Stomach smooth muscle (tissue), 2 donors: ENCODE data around the gene HSBP1L1.

Source experiments
- H3K27ac ChIP-seq: one replicate; pipeline ENCODE4 v1.7.0; 2013; ENCODE audit warnings: mild to moderate bottlenecking, low read length, inconsistent platforms
- H3K27me3 ChIP-seq, 2 donors: one replicate each; pipeline ENCODE4 v1.7.0; 2013; ENCODE audit warnings: low read length in 2 of 2; ENCODE audit not compliant: insufficient read depth in 2 of 2, control insufficient read depth in 1 of 2
- H3K36me3 ChIP-seq, 2 donors: one replicate each; pipeline ENCODE4 v1.7.0; 2013; ENCODE audit warnings: low read length in 2 of 2; ENCODE audit not compliant: control insufficient read depth in 2 of 2, insufficient read depth in 2 of 2
- H3K4me1 ChIP-seq: one replicate; pipeline ENCODE4 v1.7.0; 2013; ENCODE audit warnings: low read length; ENCODE audit not compliant: control insufficient read depth, insufficient read depth
- H3K4me3 ChIP-seq, 2 donors: one replicate each; pipeline ENCODE4 v1.7.0; 2013; ENCODE audit warnings: low read length in 2 of 2
- H3K9ac ChIP-seq, 2 donors: one replicate each; pipeline ENCODE4 v1.7.0; 2013; ENCODE audit warnings: low read length in 2 of 2, mild to moderate bottlenecking in 1 of 2
- H3K9me3 ChIP-seq, 2 donors: one replicate each; pipeline ENCODE4 v1.7.0; 2013; ENCODE audit warnings: low read length in 2 of 2; ENCODE audit not compliant: control insufficient read depth in 2 of 2
- donor health status: healthy.
- donor health status: Pancreatic carcinoma.

HSBP1L1 gene

GRCh38 chr18:79932907-79933306 is 31.5 kb upstream of the HSBP1L1 start:
- no peak overlapping the region for H3K4me3 ChIP-seq
- no peak overlapping the region for H3K9ac ChIP-seq
- peaks cover 2 to 20% of the 10 kb centered on the region in 2 donors for H3K9me3 ChIP-seq
- no peaks in the 10 kb centered on the region for H3K27me3 ChIP-seq
- H3K27ac ChIP-seq, result no peak overlapping the region
- H3K36me3 ChIP-seq, result peaks cover 13 to 17% of the 10 kb centered on the region in 2 donors
- no peaks in the 10 kb centered on the region for H3K4me1 ChIP-seq

GRCh38 chr18:79933765-79934164 is 30.7 kb upstream of the HSBP1L1 start:
- no peak overlapping the region for H3K9ac ChIP-seq

GRCh38 chr18:79934311-79935097 is 29.9 kb upstream of the HSBP1L1 start:
- no peaks in the 10 kb centered on the region for H3K27me3 ChIP-seq
- H3K4me1 ChIP-seq, result no peaks in the 10 kb centered on the region
- H3K9me3 ChIP-seq, result peaks cover 2 to 11% of the 10 kb centered on the region in 2 donors
- H3K4me3 ChIP-seq, result no peak overlapping the region
- H3K27ac ChIP-seq, result no peak overlapping the region
- H3K36me3 ChIP-seq, result peaks cover 10% of the 10 kb centered on the region in 2 donors
- no peak overlapping the region for H3K9ac ChIP-seq

More at GRCh38 chr18:79933765-79934164, 30.7 kb upstream of the HSBP1L1 start:
- Histone ChIP-seq H3K4me3 (no peak overlapping the region), H3K4me1 (no peaks in the 10 kb centered on the region), H3K27me3 (no peaks in the 10 kb centered on the region), H3K9me3 (peaks cover 2 to 18% of the 10 kb centered on the region in 2 donors), H3K36me3 (peaks cover 13 to 16% of the 10 kb centered on the region in 2 donors), H3K27ac (no peak overlapping the region)

GRCh38 chr18:79935098-79935480 is 29.4 kb upstream of the HSBP1L1 start:
- no peak overlapping the region for H3K9ac ChIP-seq

GRCh38 chr18:79935499-79935898 is 28.9 kb upstream of the HSBP1L1 start:
- H3K9ac ChIP-seq, result no peak overlapping the region
- peaks cover 0 to 6% of the 10 kb centered on the region in 2 donors for H3K9me3 ChIP-seq
- H3K4me1 ChIP-seq, result no peaks in the 10 kb centered on the region
- no peak overlapping the region for H3K4me3 ChIP-seq
- no peaks in the 10 kb centered on the region for H3K27me3 ChIP-seq
- H3K27ac ChIP-seq, result no peak overlapping the region
- H3K36me3 ChIP-seq, result peaks cover 10 to 11% of the 10 kb centered on the region in 2 donors

More at GRCh38 chr18:79935098-79935480, 29.4 kb upstream of the HSBP1L1 start:
- H3K4me3 ChIP-seq, result no peak overlapping the region
- peaks cover 0 to 6% of the 10 kb centered on the region in 2 donors for H3K9me3 ChIP-seq
- no peaks in the 10 kb centered on the region for H3K4me1 ChIP-seq
- H3K27me3 ChIP-seq, result no peaks in the 10 kb centered on the region
- peaks cover 8 to 10% of the 10 kb centered on the region in 2 donors for H3K36me3 ChIP-seq
- no peak overlapping the region for H3K27ac ChIP-seq

GRCh38 chr18:79935925-79936324 is 28.5 kb upstream of the HSBP1L1 start:
- Histone ChIP-seq H3K9ac (no peak overlapping the region), H3K4me1 (no peaks in the 10 kb centered on the region), H3K9me3 (peaks cover 0 to 6% of the 10 kb centered on the region in 2 donors), H3K36me3 (peaks cover 10 to 13% of the 10 kb centered on the region in 2 donors), H3K4me3 (no peak overlapping the region), H3K27me3 (no peaks in the 10 kb centered on the region), H3K27ac (no peak overlapping the region)

- H3K4me1 ChIP-seq, result no peaks in the 10 kb centered on the region
- H3K9me3 ChIP-seq, result peaks cover 0 to 6% of the 10 kb centered on the region in 2 donors
- no peak overlapping the region for H3K9ac ChIP-seq
- no peak overlapping the region for H3K27ac ChIP-seq
- peaks cover 13 to 17% of the 10 kb centered on the region in 2 donors for H3K36me3 ChIP-seq
- H3K4me3 ChIP-seq, result no peak overlapping the region
- H3K27me3 ChIP-seq, result no peaks in the 10 kb centered on the region
Measured at GRCh38 chr18:79936641-79937040, 27.8 kb upstream of the HSBP1L1 start.

- no peak overlapping the region for H3K27ac ChIP-seq
- H3K36me3 ChIP-seq, result peaks cover 17 to 23% of the 10 kb centered on the region in 2 donors
- no peak overlapping the region for H3K9ac ChIP-seq
- H3K9me3 ChIP-seq, result peaks cover 0 to 6% of the 10 kb centered on the region in 2 donors
- H3K4me3 ChIP-seq, result no peak overlapping the region
- H3K4me1 ChIP-seq, result no peaks in the 10 kb centered on the region
- H3K27me3 ChIP-seq, result no peaks in the 10 kb centered on the region
Measured at GRCh38 chr18:79937103-79937860, 27.2 kb upstream of the HSBP1L1 start.

- Histone ChIP-seq H3K27ac (no peak overlapping the region), H3K4me1 (no peaks in the 10 kb centered on the region), H3K27me3 (no peaks in the 10 kb centered on the region), H3K9ac (no peak overlapping the region), H3K9me3 (peaks cover 0 to 6% of the 10 kb centered on the region in 2 donors), H3K36me3 (peaks cover 21 to 28% of the 10 kb centered on the region in 2 donors), H3K4me3 (no peak overlapping the region)
Measured at GRCh38 chr18:79938196-79938595, 26.2 kb upstream of the HSBP1L1 start.

GRCh38 chr18:79939096-79939495 is 25.3 kb upstream of the HSBP1L1 start:
- Histone ChIP-seq H3K36me3 (peaks cover 21 to 27% of the 10 kb centered on the region in 2 donors), H3K27ac (no peak overlapping the region), H3K9me3 (no peaks in the 10 kb centered on the region), H3K4me1 (no peaks in the 10 kb centered on the region), H3K9ac (no peak overlapping the region), H3K4me3 (no peak overlapping the region), H3K27me3 (no peaks in the 10 kb centered on the region)
